Activated naive CD8-positive, alpha-beta T cell treated with anti-CD3 and anti-CD28 coated beads for 36 hours (primary cell): ENCODE measurements around the gene OR52E2. TPM values are rescaled to one million over a fixed set of nuclear protein-coding genes. Genes with fewer than 3 reads are reported as not detected.
"Not testable (repeated sequence)": the region's sequence is repeated elsewhere in the genome, so short reads cannot be mapped to it uniquely, and the experiment has no call there.

Experiments used
- DNase-seq: peaks from one replicate; pipeline ENCODE4 v3.0.0; 2021
- H3K27ac Mint-ChIP-seq: one replicate; pipeline ENCODE4 v1.8.0; 2022; ENCODE audit warnings: mild to moderate bottlenecking, moderate library complexity, mixed read lengths
- H3K27me3 Mint-ChIP-seq: one replicate; pipeline ENCODE4 v1.8.0; 2022; ENCODE audit warnings: mild to moderate bottlenecking, mixed read lengths
- H3K36me3 Mint-ChIP-seq: one replicate; pipeline ENCODE4 v1.8.0; 2021; ENCODE audit warnings: mild to moderate bottlenecking, mixed read lengths
- H3K4me1 Mint-ChIP-seq: one replicate; pipeline ENCODE4 v1.8.0; 2021; ENCODE audit warnings: mixed read lengths
- H3K4me3 Mint-ChIP-seq: one replicate; pipeline ENCODE4 v1.8.0; 2022; ENCODE audit warnings: mild to moderate bottlenecking, moderate library complexity, mixed read lengths
- H3K9me3 Mint-ChIP-seq: one replicate; pipeline ENCODE4 v1.8.0; 2022; ENCODE audit warnings: mixed read lengths
- total RNA-seq, 2 experiments: library from RNA; stranded (reverse); gene quantifications; one replicate each; pipeline ENCODE4 v1.2.3, GENCODE V29; 2021

The OR52E2 gene
- total RNA-seq = not detected

- DNase-seq = no peak
- Mint-ChIP-seq H3K4me1 (no peaks in the 10 kb centered on the region), H3K27me3 (peaks cover 12% of the 10 kb centered on the region), H3K27ac (no peak within 1 kb of the TSS), H3K4me3 (no peak within 1 kb of the TSS), H3K9me3 (peaks cover 2% of the 10 kb centered on the region), H3K36me3 (no peaks in the 10 kb centered on the region)
Observed at GRCh38 chr11:5059391-5059790, at the start of gene OR52E2. TSS of gene OR52E2 (minus strand) at chr11:5059627. CDS start at chr11:5059627, 0 bp downstream.

GRCh38 chr11:5107285-5107684, 47.9 kb upstream of the OR52E2 start:
- Mint-ChIP-seq H3K36me3 (no peaks in the 10 kb centered on the region), H3K27me3 (peaks cover 12% of the 10 kb centered on the region), H3K4me3 (no peak overlapping the region), H3K9me3 (no peaks in the 10 kb centered on the region), H3K27ac (no peak overlapping the region), H3K4me1 (no peaks in the 10 kb centered on the region)
- DNase-seq = no peak

- no peaks in the 10 kb centered on the region for H3K4me1 Mint-ChIP-seq
- no peak for DNase-seq
- no peaks in the 10 kb centered on the region for H3K36me3 Mint-ChIP-seq
- peaks cover 15% of the 10 kb centered on the region for H3K27me3 Mint-ChIP-seq
- H3K27ac Mint-ChIP-seq = no peak overlapping the region
- H3K9me3 Mint-ChIP-seq = no peaks in the 10 kb centered on the region
- no peak overlapping the region for H3K4me3 Mint-ChIP-seq
Observed at GRCh38 chr11:5103066-5103465, 43.6 kb upstream of the OR52E2 start.

GRCh38 chr11:5102246-5102645, 42.8 kb upstream of the OR52E2 start:
- Mint-ChIP-seq H3K27me3 (peaks cover 18% of the 10 kb centered on the region), H3K4me3 (no peak overlapping the region), H3K4me1 (no peaks in the 10 kb centered on the region), H3K9me3 (no peaks in the 10 kb centered on the region), H3K27ac (no peak overlapping the region), H3K36me3 (no peaks in the 10 kb centered on the region)
- DNase-seq = no peak

GRCh38 chr11:5096011-5096410, 36.6 kb upstream of the OR52E2 start:
- Mint-ChIP-seq H3K4me1 (no peaks in the 10 kb centered on the region), H3K27me3 (peaks cover 17% of the 10 kb centered on the region), H3K9me3 (no peaks in the 10 kb centered on the region), H3K27ac (no peak overlapping the region), H3K36me3 (no peaks in the 10 kb centered on the region), H3K4me3 (no peak overlapping the region)
- no peak for DNase-seq

- Mint-ChIP-seq H3K27me3 (peaks cover 29% of the 10 kb centered on the region), H3K4me1 (no peaks in the 10 kb centered on the region), H3K27ac (no peak overlapping the region), H3K36me3 (no peaks in the 10 kb centered on the region), H3K4me3 (no peak overlapping the region), H3K9me3 (no peaks in the 10 kb centered on the region)
- DNase-seq = no peak
Observed at GRCh38 chr11:5092821-5093585, 33.6 kb upstream of the OR52E2 start.

GRCh38 chr11:5090668-5091067, 31.2 kb upstream of the OR52E2 start:
- Mint-ChIP-seq H3K36me3 (no peaks in the 10 kb centered on the region), H3K4me1 (no peaks in the 10 kb centered on the region), H3K4me3 (no peak overlapping the region), H3K27me3 (peaks cover 22% of the 10 kb centered on the region), H3K27ac (no peak overlapping the region), H3K9me3 (no peaks in the 10 kb centered on the region)
- no peak for DNase-seq

GRCh38 chr11:5088556-5088955, 29.1 kb upstream of the OR52E2 start:
- Mint-ChIP-seq H3K27ac (no peak overlapping the region), H3K4me1 (no peaks in the 10 kb centered on the region), H3K9me3 (no peaks in the 10 kb centered on the region), H3K4me3 (no peak overlapping the region), H3K36me3 (no peaks in the 10 kb centered on the region), H3K27me3 (peaks cover 16% of the 10 kb centered on the region)
- DNase-seq = no peak

GRCh38 chr11:5083602-5084001, 24.2 kb upstream of the OR52E2 start:
- Mint-ChIP-seq H3K9me3 (no peaks in the 10 kb centered on the region), H3K27ac (no peak overlapping the region), H3K4me3 (no peak overlapping the region), H3K27me3 (peaks cover 8% of the 10 kb centered on the region), H3K36me3 (no peaks in the 10 kb centered on the region), H3K4me1 (no peaks in the 10 kb centered on the region)
- DNase-seq = no peak

GRCh38 chr11:5081405-5081804, 22.0 kb upstream of the OR52E2 start:
- Mint-ChIP-seq H3K4me3 (no peak overlapping the region), H3K4me1 (no peaks in the 10 kb centered on the region), H3K27ac (no peak overlapping the region), H3K27me3 (peaks cover 9% of the 10 kb centered on the region), H3K9me3 (no peaks in the 10 kb centered on the region), H3K36me3 (no peaks in the 10 kb centered on the region)
- no peak for DNase-seq

- Mint-ChIP-seq H3K4me1 (no peaks in the 10 kb centered on the region), H3K4me3 (no peak overlapping the region), H3K27ac (no peak overlapping the region), H3K9me3 (no peaks in the 10 kb centered on the region), H3K27me3 (peaks cover 17% of the 10 kb centered on the region), H3K36me3 (no peaks in the 10 kb centered on the region)
- DNase-seq = no peak
Observed at GRCh38 chr11:5071799-5072198, 12.4 kb upstream of the OR52E2 start.

- no peak within 1 kb of the TSS for H3K27ac Mint-ChIP-seq
- no peaks in the 10 kb centered on the region for H3K4me1 Mint-ChIP-seq
- no peaks in the 10 kb centered on the region for H3K9me3 Mint-ChIP-seq
- H3K27me3 Mint-ChIP-seq = peaks cover 10% of the 10 kb centered on the region
- H3K4me3 Mint-ChIP-seq = no peak within 1 kb of the TSS
- DNase-seq = no peak
- H3K36me3 Mint-ChIP-seq = no peaks in the 10 kb centered on the region
Observed at GRCh38 chr11:5069272-5069671, 9.8 kb upstream of the OR52E2 start, which contains the start of gene OR52E1. TSS of gene OR52E1 (plus strand) at chr11:5069572.

- H3K9me3 Mint-ChIP-seq = no peaks in the 10 kb centered on the region
- H3K4me1 Mint-ChIP-seq = no peaks in the 10 kb centered on the region
- DNase-seq = no peak
- H3K4me3 Mint-ChIP-seq = no peak overlapping the region
- no peak overlapping the region for H3K27ac Mint-ChIP-seq
- no peaks in the 10 kb centered on the region for H3K36me3 Mint-ChIP-seq
- peaks cover 4% of the 10 kb centered on the region for H3K27me3 Mint-ChIP-seq
Observed at GRCh38 chr11:5065027-5065426, 5.6 kb upstream of the OR52E2 start.

GRCh38 chr11:5058679-5059078, 748 bp downstream of the OR52E2 start:
- H3K9me3 Mint-ChIP-seq, H3K27ac Mint-ChIP-seq, H3K4me3 Mint-ChIP-seq, H3K27me3 Mint-ChIP-seq, DNase-seq, H3K4me1 Mint-ChIP-seq, H3K36me3 Mint-ChIP-seq: not testable (repeated sequence)

- Mint-ChIP-seq H3K27ac (no peak overlapping the region), H3K9me3 (peaks cover 3% of the 10 kb centered on the region), H3K4me1 (no peaks in the 10 kb centered on the region), H3K27me3 (no peaks in the 10 kb centered on the region), H3K36me3 (no peaks in the 10 kb centered on the region), H3K4me3 (no peak overlapping the region)
- DNase-seq = no peak
Observed at GRCh38 chr11:5046754-5047330, 12.6 kb downstream of the OR52E2 start.

GRCh38 chr11:5046226-5046625, 13.2 kb downstream of the OR52E2 start, which contains the start of gene OR52J3:
TSS of gene OR52J3 (plus strand) at chr11:5046526. CDS start at chr11:5046526, 0 bp downstream.
- Mint-ChIP-seq H3K9me3 (peaks cover 3% of the 10 kb centered on the region), H3K4me3 (no peak within 1 kb of the TSS), H3K36me3 (no peaks in the 10 kb centered on the region), H3K27ac (no peak within 1 kb of the TSS), H3K27me3 (no peaks in the 10 kb centered on the region), H3K4me1 (no peaks in the 10 kb centered on the region)
- DNase-seq = no peak
